ENCODE results near the gene OBP2A. TPM values are rescaled to one million over a fixed set of nuclear protein-coding genes. Genes with fewer than 3 reads are reported as not detected.
A peak's percentile ranks its signal among the peaks of the same experiment; 100 is the strongest.

The OBP2A gene
- total and polyA plus RNA-seq, 4 donors = 0.07 TPM; not detected in 3

- Histone ChIP-seq H3K4me3 (no peak overlapping the region), H3K9ac (ENCODE audit: insufficient read depth in 1 of 2, low read length in 2 of 2) (no peak overlapping the region), H3K36me3 (ENCODE audit: control insufficient read depth in 4 of 4, insufficient read depth in 4 of 4, low read length in 4 of 4) (no peaks in the 10 kb centered on the region), H3K27me3 (ENCODE audit: control insufficient read depth in 3 of 3, insufficient read depth in 3 of 3, low read length in 2 of 3) (no peaks in the 10 kb centered on the region), H3K9me3 (ENCODE audit: control insufficient read depth in 4 of 4, insufficient read depth in 3 of 4, low read length in 3 of 4) (no peaks in the 10 kb centered on the region), H3K4me1 (ENCODE audit: control insufficient read depth in 5 of 5, insufficient read depth in 5 of 5, low read length in 5 of 5) (no peaks in the 10 kb centered on the region), H3K27ac (ENCODE audit: low read depth in 1 of 2, low read length in 1 of 2) (no peak overlapping the region)
- DNase-seq (no peak), ATAC-seq (ENCODE audit: insufficient read depth, low FRiP score) (no peak)
- TF ChIP-seq, protein P1, sequence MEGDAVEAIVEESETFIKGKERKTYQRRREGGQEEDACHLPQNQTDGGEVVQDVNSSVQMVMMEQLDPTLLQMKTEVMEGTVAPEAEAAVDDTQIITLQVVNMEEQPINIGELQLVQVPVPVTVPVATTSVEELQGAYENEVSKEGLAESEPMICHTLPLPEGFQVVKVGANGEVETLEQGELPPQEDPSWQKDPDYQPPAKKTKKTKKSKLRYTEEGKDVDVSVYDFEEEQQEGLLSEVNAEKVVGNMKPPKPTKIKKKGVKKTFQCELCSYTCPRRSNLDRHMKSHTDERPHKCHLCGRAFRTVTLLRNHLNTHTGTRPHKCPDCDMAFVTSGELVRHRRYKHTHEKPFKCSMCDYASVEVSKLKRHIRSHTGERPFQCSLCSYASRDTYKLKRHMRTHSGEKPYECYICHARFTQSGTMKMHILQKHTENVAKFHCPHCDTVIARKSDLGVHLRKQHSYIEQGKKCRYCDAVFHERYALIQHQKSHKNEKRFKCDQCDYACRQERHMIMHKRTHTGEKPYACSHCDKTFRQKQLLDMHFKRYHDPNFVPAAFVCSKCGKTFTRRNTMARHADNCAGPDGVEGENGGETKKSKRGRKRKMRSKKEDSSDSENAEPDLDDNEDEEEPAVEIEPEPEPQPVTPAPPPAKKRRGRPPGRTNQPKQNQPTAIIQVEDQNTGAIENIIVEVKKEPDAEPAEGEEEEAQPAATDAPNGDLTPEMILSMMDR (IDR thresholded peaks at IDR 0.05; ENCODE audit: control extremely low read depth, extremely low read depth) = no peak
- WGBS, 2 donors = 55 to 58% methylated on average over 16 of the region's 16 CpGs
Observed at GRCh38 chr9:135584934-135585333, 39.0 kb downstream of the OBP2A start.

GRCh38 chr9:135586601-135587109 is 40.7 kb downstream of the OBP2A start:
- Histone ChIP-seq H3K4me3 (no peak overlapping the region), H3K27me3 (ENCODE audit: control insufficient read depth in 3 of 3, insufficient read depth in 3 of 3, low read length in 2 of 3) (no peaks in the 10 kb centered on the region), H3K36me3 (ENCODE audit: control insufficient read depth in 4 of 4, insufficient read depth in 4 of 4, low read length in 4 of 4) (no peaks in the 10 kb centered on the region), H3K9me3 (ENCODE audit: control insufficient read depth in 4 of 4, insufficient read depth in 3 of 4, low read length in 3 of 4) (no peaks in the 10 kb centered on the region), H3K9ac (ENCODE audit: insufficient read depth in 1 of 2, low read length in 2 of 2) (no peak overlapping the region), H3K4me1 (ENCODE audit: control insufficient read depth in 5 of 5, insufficient read depth in 5 of 5, low read length in 5 of 5) (no peaks in the 10 kb centered on the region), H3K27ac (ENCODE audit: low read depth in 1 of 2, low read length in 1 of 2) (no peak overlapping the region)
- DNase-seq (no peak), ATAC-seq (ENCODE audit: insufficient read depth, low FRiP score) (no peak)
- TF ChIP-seq, protein P1 (IDR thresholded peaks at IDR 0.05; ENCODE audit: control extremely low read depth, extremely low read depth) = no peak
- WGBS, 2 donors = 71 to 85% methylated on average over 15 of the region's 15 CpGs

DNA sequence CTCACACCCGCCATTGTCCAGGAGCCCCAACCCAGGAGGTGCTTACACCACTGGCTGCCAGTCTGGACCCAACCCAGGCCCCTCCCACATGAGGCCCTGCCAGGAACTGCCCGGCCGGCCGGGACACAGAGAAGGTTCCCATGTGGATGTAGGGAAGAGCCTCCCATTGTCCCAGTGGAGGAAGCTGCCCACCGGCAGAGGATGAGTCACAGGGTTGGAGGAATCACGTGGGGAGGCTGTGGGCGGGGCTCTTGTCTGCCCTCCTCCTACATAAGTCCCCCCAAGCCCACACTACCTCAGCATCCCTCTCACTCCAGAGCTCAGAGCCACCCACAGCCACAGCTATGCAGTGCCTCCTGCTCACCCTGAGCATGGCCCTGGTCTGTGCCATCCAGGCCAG is 41.7 kb downstream of the OBP2A start:
- no peak overlapping the region for H3K27ac ChIP-seq (ENCODE audit: low read depth in 1 of 2, low read length in 1 of 2)
- H3K27me3 ChIP-seq (ENCODE audit: control insufficient read depth in 3 of 3, insufficient read depth in 3 of 3, low read length in 2 of 3) = no peaks in the 10 kb centered on the region
- H3K36me3 ChIP-seq (ENCODE audit: control insufficient read depth in 4 of 4, insufficient read depth in 4 of 4, low read length in 4 of 4) = no peaks in the 10 kb centered on the region
- no peak overlapping the region for H3K9ac ChIP-seq (ENCODE audit: insufficient read depth in 1 of 2, low read length in 2 of 2)
- TF ChIP-seq, protein P1 (IDR thresholded peaks at IDR 0.05; ENCODE audit: control extremely low read depth, extremely low read depth) = no peak
- no peak for ATAC-seq (ENCODE audit: insufficient read depth, low FRiP score)
- no peaks in the 10 kb centered on the region for H3K4me1 ChIP-seq (ENCODE audit: control insufficient read depth in 5 of 5, insufficient read depth in 5 of 5, low read length in 5 of 5)
- H3K4me3 ChIP-seq = no peak overlapping the region
- 24% methylated on average over 7 of the region's 7 CpGs; no CpG with 5 or more reads in 1 of the 2 donors for WGBS, 2 donors
- peak in 1 of 3 donors; percentile 4 for DNase-seq
- H3K9me3 ChIP-seq (ENCODE audit: control insufficient read depth in 4 of 4, insufficient read depth in 3 of 4, low read length in 3 of 4) = peaks cover 0 to 2% (median 0%) of the 10 kb centered on the region in 4 donors

- Histone ChIP-seq H3K9me3 (ENCODE audit: control insufficient read depth in 4 of 4, insufficient read depth in 3 of 4, low read length in 3 of 4) (peaks cover 0 to 2% (median 0%) of the 10 kb centered on the region in 4 donors), H3K27ac (ENCODE audit: low read depth in 1 of 2, low read length in 1 of 2) (no peak overlapping the region), H3K4me3 (no peak overlapping the region), H3K9ac (ENCODE audit: insufficient read depth in 1 of 2, low read length in 2 of 2) (no peak overlapping the region), H3K4me1 (ENCODE audit: control insufficient read depth in 5 of 5, insufficient read depth in 5 of 5, low read length in 5 of 5) (no peaks in the 10 kb centered on the region), H3K27me3 (ENCODE audit: control insufficient read depth in 3 of 3, insufficient read depth in 3 of 3, low read length in 2 of 3) (no peaks in the 10 kb centered on the region), H3K36me3 (ENCODE audit: control insufficient read depth in 4 of 4, insufficient read depth in 4 of 4, low read length in 4 of 4) (no peaks in the 10 kb centered on the region)
- DNase-seq = no peak
- no peak for ATAC-seq (ENCODE audit: insufficient read depth, low FRiP score)
- TF ChIP-seq, protein P1 (IDR thresholded peaks at IDR 0.05; ENCODE audit: control extremely low read depth, extremely low read depth) = no peak
- 93 to 94% methylated on average over 9 of the region's 9 CpGs for WGBS, 2 donors
Observed at GRCh38 chr9:135588371-135588770, 42.4 kb downstream of the OBP2A start.
